KMS-11 (cell line): Measurements from ENCODE around the gene DPP10.

Source experiments
- H2AFZ ChIP-seq: fragments of 200-600 bp; sonication (generic); 2 replicates; pipeline ENCODE4 v1.6.1; 2016; ENCODE audit warnings: antibody characterized with exemption, mixed run types, low read depth
- H3K27ac ChIP-seq: fragments of 200-600 bp; sonication (generic); 2 replicates; pipeline ENCODE4 v1.6.1; 2016; ENCODE audit warnings: mild to moderate bottlenecking, mixed run types
- H3K27me3 ChIP-seq: fragments of 200-600 bp; sonication (generic); 2 replicates; pipeline ENCODE4 v1.6.1; 2017; ENCODE audit warnings: mild to moderate bottlenecking, low read depth, mixed run types, moderate library complexity; ENCODE audit not compliant: insufficient read depth
- H3K36me3 ChIP-seq: fragments of 200-600 bp; sonication (generic); 2 replicates; pipeline ENCODE4 v1.6.1; 2017; ENCODE audit warnings: mild to moderate bottlenecking, mixed run types; ENCODE audit not compliant: insufficient read depth
- H3K4me1 ChIP-seq: fragments of 200-600 bp; sonication (generic); 2 replicates; pipeline ENCODE4 v1.6.1; 2016; ENCODE audit warnings: mild to moderate bottlenecking, low read depth, mixed run types; ENCODE audit not compliant: poor library complexity, severe bottlenecking
- H3K4me2 ChIP-seq: fragments of 200-600 bp; sonication (generic); 2 replicates; pipeline ENCODE4 v1.7.0; 2016; ENCODE audit warnings: mild to moderate bottlenecking, mixed run types
- H3K4me3 ChIP-seq: fragments of 200-600 bp; sonication (generic); IDR thresholded peaks from 2 replicates; pipeline ENCODE4 v1.6.1; 2017; ENCODE audit warnings: low read depth, low read length, mixed read lengths; ENCODE audit not compliant: insufficient read depth
- H3K79me2 ChIP-seq: fragments of 200-600 bp; sonication (generic); 2 replicates; pipeline ENCODE4 v1.6.1; 2016; ENCODE audit warnings: low read depth, mixed run types; ENCODE audit not compliant: insufficient read depth
- H3K9ac ChIP-seq: fragments of 200-600 bp; sonication (generic); 2 replicates; pipeline ENCODE4 v1.6.1; 2016; ENCODE audit warnings: mild to moderate bottlenecking, mixed run types
- H4K20me1 ChIP-seq: fragments of 200-600 bp; sonication (generic); 2 replicates; pipeline ENCODE4 v1.6.1; 2016; ENCODE audit warnings: mild to moderate bottlenecking, mixed run types; ENCODE audit not compliant: insufficient read depth
- TF ChIP-seq, protein P1 (sequence below): fragments of 200-600 bp; sonication (generic); conservative IDR thresholded peaks from 2 replicates; pipeline ENCODE4 v1.6.1; 2017; ENCODE audit warnings: low read depth, mild to moderate bottlenecking, antibody characterized with exemption, low read length, moderate library complexity, mixed read lengths

The DPP10 gene

GRCh38 chr2:115194623-115195022 is 752.2 kb downstream of the DPP10 start:
- Histone ChIP-seq H3K79me2 (no peaks in the 10 kb centered on the region), H3K36me3 (no peaks in the 10 kb centered on the region), H3K9ac (no peak overlapping the region), H3K4me1 (no peaks in the 10 kb centered on the region), H3K27me3 (no peaks in the 10 kb centered on the region), H3K27ac (no peak overlapping the region), H4K20me1 (no peaks in the 10 kb centered on the region), H3K4me3 (no peak overlapping the region), H2AFZ (no peak overlapping the region), H3K4me2 (no peak overlapping the region)
- TF ChIP-seq, protein P1, sequence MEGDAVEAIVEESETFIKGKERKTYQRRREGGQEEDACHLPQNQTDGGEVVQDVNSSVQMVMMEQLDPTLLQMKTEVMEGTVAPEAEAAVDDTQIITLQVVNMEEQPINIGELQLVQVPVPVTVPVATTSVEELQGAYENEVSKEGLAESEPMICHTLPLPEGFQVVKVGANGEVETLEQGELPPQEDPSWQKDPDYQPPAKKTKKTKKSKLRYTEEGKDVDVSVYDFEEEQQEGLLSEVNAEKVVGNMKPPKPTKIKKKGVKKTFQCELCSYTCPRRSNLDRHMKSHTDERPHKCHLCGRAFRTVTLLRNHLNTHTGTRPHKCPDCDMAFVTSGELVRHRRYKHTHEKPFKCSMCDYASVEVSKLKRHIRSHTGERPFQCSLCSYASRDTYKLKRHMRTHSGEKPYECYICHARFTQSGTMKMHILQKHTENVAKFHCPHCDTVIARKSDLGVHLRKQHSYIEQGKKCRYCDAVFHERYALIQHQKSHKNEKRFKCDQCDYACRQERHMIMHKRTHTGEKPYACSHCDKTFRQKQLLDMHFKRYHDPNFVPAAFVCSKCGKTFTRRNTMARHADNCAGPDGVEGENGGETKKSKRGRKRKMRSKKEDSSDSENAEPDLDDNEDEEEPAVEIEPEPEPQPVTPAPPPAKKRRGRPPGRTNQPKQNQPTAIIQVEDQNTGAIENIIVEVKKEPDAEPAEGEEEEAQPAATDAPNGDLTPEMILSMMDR: no peak

DNA sequence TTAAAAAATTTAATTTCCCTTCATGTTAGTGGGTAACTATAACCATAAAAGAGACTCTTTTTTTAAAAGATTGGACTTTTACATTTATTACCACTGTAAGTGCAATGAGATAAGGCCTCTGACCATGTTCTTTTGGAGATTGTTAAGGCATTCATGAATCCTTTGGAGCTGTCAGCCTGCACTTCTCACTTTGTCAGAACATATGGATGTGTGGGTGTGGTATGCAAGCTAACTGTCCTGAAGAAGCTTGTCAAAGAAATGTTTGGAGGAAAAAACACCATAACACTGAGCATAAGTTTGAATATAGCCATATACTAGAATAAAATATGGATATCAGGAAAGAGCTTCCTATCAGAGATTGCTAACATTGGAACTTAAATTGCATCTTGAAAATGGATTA is 754.1 kb downstream of the DPP10 start:
- Histone ChIP-seq H3K36me3 (no peaks in the 10 kb centered on the region), H3K27ac (no peak overlapping the region), H3K9ac (no peak overlapping the region), H3K79me2 (no peaks in the 10 kb centered on the region), H3K4me3 (no peak overlapping the region), H4K20me1 (no peaks in the 10 kb centered on the region), H3K4me1 (no peaks in the 10 kb centered on the region), H2AFZ (no peak overlapping the region), H3K27me3 (no peaks in the 10 kb centered on the region), H3K4me2 (no peak overlapping the region)
- TF ChIP-seq, protein P1: no peak

DNA sequence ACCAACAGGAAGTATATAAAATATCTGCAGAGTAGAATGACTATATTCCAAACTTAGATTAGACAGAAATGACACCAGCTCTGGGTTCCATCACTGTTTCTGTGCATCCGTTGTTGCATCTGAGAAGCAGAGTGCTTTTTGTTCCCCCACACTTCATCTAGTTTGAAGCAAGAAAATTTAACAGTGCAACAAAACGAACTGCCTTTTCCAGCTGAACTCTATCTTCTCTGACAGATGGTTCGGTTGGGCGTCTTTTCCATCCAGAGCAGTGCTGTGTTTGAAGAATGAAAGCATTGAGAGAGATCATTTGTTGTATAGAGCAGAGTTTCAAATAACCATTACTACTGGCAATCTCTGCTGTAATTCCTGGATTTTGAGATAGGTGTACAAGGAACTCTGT is 757.5 kb downstream of the DPP10 start:
- Histone ChIP-seq H2AFZ (no peak overlapping the region), H3K4me3 (no peak overlapping the region), H3K4me2 (no peak overlapping the region), H4K20me1 (no peaks in the 10 kb centered on the region), H3K36me3 (no peaks in the 10 kb centered on the region), H3K27ac (no peak overlapping the region), H3K79me2 (no peaks in the 10 kb centered on the region), H3K4me1 (no peaks in the 10 kb centered on the region), H3K27me3 (no peaks in the 10 kb centered on the region), H3K9ac (no peak overlapping the region)
- TF ChIP-seq, protein P1: no peak

DNA sequence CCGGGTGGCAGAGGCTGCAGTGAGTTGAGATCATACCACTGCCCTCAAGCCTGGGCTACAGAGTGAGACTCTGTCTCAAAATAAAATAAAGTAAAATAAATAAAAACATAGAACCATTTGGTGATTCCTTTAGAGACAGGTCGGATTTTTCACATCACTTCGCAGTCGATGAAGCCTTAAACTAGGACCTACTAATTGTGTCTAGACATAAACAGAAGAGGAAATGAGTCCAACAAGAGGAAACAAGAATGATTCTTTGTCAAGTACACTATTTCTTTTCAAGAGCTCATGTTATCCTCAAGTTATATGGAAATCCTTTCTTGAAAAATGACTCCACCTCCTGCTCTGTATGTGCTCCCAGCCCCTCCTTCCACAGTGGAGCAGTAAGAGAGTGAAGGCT is 758.9 kb downstream of the DPP10 start:
- no peak overlapping the region for H3K27ac ChIP-seq
- no peaks in the 10 kb centered on the region for H3K27me3 ChIP-seq
- no peak overlapping the region for H2AFZ ChIP-seq
- H3K9ac ChIP-seq: no peak overlapping the region
- no peaks in the 10 kb centered on the region for H3K36me3 ChIP-seq
- no peak overlapping the region for H3K4me3 ChIP-seq
- H4K20me1 ChIP-seq: no peaks in the 10 kb centered on the region
- H3K4me1 ChIP-seq: no peaks in the 10 kb centered on the region
- TF ChIP-seq, protein P1: no peak
- no peaks in the 10 kb centered on the region for H3K79me2 ChIP-seq
- no peak overlapping the region for H3K4me2 ChIP-seq
